GM19455 (cell line): ENCODE data around the gene TEX29.

Source experiments
- ATAC-seq: cut with Tn5 transposase; IDR thresholded peaks from one replicate; pipeline ENCODE4 v1.9.1; 2021; ENCODE audit not compliant: unreplicated experiment

The TEX29 gene

GRCh38 chr13:111338841-111339240 is 18.4 kb downstream of the TEX29 start:
- ATAC-seq: no peak

DNA sequence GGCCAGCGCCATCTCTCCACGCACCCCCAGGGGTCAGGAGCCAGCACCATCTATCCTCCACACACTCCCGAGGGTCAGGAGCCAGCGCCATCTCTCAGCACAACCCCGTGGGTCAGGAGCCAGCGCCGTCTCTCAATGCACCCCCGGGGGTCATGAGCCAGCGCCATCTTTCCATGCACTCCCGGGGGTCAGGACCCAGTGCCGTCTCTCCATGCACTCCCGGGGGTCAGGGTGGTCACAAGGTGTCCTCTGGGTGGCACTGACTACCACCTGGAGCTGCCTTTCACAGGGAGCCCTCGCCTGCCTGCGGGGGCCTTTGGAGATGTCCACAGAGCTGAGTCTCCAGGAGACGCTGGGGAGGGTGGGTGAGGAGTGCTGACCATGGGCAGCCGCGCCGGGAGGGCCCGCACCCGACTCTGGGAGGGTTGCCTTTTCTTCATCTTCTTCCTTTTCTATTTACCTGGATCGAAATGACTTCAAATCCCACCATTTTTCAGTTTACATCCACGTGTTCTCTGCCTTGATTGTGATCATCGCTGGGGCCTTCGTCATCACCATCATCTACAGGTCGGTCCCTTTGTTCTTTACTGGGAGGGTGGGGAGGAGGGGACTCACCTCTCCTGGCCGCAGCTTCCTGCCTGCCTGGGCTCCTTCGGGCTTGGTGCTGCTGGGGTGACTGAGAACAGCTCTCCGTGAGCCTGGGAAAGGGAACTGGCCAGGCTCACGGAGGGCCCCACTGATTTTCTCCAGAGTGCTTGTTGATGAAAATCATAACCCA is 19.1 kb downstream of the TEX29 start:
- ATAC-seq: no peak

DNA sequence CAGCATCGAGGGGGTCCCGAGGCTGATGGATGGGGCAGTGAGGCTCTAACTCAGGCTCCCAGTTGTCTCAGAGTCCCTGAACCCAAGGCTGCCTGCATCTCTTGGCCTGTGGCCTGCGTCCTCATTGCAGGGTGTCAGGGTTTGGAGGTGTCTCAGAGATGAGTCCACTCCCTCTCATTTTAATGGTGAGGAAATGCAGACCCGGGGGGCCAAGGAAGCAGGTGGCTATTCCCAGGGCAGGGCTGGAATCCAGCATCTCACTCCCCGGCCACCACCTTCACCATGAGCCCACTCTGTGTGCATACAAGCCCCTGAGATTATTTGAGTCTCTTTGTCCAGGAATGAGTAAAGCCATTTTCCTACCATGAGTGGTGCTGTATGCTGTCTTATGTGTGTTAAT is 21.4 kb downstream of the TEX29 start:
- no peak for ATAC-seq

- no peak for ATAC-seq
These were observed 22.3 kb downstream of the TEX29 start for GRCh38 chr13:111342721-111343120.

GRCh38 chr13:111343186-111343805 is 22.9 kb downstream of the TEX29 start:
- ATAC-seq: no peak

DNA sequence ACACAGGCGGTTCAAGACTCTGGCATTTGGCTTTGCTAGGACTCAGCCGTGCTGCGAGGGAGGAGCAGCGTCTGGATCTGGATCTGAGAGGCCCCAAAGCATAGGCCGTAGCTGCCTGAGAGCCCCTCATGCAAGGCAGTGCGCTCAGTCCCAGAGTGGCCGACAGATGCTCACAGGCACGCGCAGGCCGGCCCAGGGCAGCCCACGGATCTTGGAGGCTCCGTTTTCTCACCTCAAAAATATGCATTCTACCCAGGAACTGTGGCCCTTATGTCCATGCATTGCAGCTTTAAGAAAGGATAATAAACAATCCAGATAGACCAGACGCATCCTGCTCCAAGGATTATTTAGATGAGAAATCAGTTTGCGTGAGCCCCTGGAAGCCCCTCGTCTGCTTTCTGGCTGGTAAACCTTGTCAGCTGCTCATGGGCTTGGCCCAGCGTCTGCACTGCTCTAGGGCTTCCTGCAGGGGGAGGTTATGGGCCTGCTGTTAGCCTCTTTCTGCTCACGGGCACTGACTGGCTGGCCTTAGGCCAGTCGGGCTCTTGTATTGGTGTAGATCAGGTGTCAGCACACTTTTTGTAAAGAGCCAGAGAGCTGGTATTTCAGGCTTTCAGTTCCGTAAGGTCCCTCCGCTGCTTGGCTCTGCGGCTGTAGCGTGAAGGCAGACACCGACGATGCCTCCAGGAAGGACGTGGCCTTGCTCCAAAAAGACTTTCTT is 24.2 kb downstream of the TEX29 start:
- no peak for ATAC-seq

DNA sequence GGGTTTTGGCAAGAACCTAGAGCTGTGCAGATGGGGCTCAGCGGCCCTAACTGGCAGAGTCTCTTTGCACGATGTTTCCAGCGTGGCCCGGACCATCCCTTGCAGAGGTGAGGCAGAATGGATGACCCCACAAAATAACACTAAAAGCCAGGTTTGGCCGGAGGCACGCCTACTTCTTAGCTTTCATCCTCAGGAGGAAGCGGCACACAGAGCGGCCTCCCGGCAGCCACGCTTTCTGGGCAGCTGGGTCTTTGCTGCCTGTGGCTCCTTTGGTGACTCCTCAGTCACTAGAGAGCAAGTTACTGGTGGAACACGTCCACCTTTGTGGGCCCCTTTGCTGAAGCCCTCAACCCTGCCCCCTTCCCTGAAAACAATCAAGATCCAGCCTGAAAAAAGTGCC is 25.2 kb downstream of the TEX29 start:
- ATAC-seq: no peak

DNA sequence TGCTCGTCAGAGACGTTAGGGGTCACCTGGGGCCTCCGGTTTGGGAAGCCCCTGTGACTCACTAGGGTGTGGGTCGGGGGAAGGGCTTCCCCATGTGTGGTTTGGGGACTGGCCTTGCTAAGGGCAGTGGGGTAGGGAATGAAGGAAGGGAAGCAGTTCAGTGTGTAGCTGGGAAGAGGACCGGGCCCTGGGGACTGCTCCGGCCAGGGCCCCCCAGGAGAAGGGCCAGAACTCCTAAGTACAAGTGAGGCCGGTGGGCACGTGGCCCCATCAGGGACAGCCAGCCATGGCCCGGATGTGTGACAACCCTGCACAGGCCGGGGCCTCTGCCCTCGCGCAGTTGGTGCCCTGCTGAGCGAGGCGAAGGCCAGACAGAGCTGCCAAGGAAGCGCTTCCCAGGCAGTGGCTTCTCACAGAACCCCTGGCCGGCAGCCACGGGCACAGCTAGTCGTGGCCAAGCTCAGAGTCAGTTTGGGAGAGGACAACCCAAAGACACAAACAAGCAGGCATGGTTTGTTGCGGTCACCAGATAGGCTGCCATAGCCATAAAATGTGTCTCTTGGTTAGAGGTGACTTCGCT is 25.7 kb downstream of the TEX29 start:
- no peak for ATAC-seq

DNA sequence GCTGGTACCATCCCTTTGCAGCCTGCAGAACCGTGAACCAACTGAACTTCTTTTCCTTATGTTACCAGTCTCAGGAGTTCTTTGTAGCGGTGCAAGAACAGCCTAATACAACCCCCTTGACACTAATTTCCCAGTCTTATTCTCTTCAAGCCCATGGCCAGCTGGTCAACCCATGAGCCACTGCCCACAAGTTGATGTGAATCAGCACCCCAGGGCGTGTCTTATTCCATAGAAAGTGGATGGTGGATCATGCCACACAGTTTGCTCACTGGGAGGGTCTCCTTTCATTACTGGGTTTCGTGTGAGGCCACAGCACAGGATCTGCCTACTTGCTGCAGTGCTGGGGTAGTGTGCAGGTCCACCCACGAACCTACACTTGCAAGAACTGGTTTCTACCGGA is 27.0 kb downstream of the TEX29 start:
- no peak for ATAC-seq

DNA sequence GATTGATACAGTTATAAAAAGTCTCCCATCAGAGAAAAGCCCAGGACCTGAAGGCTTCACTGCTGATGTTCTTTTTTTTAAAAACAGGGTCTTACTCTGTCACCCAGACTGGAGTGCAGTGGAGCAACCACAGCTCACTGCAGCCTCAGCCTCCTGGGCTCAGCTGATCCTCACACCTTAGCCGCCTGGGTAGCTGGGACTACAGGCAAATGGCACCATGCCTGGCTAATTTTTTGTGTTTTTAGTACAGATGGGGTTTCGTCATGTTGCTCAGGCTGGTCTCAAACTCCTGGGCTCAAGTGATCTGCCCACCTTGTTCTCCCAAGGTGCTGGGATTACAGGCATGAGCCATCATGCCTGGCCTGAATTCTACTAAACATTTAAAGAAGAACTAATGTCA is 33.1 kb downstream of the TEX29 start:
- no peak for ATAC-seq

- ATAC-seq: no peak
These were observed 34.3 kb downstream of the TEX29 start for GRCh38 chr13:111354789-111355188.

DNA sequence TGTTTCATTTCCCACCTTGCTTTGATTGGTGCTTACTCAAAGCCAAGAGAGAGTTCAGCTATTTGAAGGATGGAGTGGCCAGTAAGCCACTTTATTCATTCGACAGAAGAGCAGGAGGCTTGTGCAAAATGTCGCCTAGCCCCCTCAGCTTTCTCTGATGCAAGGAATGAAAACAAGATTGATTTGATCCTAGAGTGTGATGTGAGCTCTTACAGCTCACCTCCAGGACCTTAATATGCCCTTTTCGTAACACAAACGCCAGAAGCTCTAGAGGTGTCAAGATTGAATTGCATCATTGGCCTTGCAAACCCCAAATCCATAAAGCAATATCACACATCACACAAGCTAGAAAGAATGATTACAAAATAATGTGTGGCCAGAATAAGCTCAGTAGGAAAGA is 36.4 kb downstream of the TEX29 start:
- no peak for ATAC-seq

DNA sequence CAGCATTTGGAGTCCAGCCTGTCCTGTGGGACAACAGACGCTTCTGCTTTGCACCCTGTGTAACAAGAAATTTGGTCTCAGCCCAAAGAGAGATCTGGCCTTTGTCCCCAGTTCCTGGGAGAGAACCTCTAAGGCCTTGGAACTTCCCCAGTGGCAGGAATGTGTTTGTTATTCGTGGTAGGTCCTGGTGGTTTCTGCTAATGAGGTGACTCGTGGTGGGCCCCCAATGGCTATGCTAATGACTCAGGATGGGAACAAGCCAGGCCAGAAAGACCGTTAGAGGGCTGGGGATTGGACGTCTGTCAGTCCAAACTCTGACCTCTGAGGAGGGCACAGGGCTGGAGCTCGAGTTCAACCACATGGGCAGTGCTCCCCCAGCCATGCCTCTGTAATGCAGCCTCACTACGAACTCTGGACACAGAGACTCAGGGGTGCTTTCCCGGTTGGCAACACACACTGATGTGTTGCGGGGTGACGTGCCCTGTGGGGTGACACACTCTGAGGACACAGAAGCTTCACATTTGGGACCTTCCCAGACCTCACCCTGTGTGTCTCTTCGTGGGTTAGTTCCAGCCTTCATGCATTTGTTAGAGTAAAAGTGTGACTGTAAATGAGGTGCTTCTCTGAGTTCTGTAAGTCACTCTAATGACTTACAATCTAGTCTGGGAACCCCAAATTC is 38.9 kb downstream of the TEX29 start:
- no peak for ATAC-seq

GRCh38 chr13:111359930-111360329 is 39.5 kb downstream of the TEX29 start:
- ATAC-seq: no peak

- ATAC-seq: no peak
These were observed 40.0 kb downstream of the TEX29 start for GRCh38 chr13:111360452-111360851.

GRCh38 chr13:111361046-111361872 is 40.8 kb downstream of the TEX29 start:
- no peak for ATAC-seq

DNA sequence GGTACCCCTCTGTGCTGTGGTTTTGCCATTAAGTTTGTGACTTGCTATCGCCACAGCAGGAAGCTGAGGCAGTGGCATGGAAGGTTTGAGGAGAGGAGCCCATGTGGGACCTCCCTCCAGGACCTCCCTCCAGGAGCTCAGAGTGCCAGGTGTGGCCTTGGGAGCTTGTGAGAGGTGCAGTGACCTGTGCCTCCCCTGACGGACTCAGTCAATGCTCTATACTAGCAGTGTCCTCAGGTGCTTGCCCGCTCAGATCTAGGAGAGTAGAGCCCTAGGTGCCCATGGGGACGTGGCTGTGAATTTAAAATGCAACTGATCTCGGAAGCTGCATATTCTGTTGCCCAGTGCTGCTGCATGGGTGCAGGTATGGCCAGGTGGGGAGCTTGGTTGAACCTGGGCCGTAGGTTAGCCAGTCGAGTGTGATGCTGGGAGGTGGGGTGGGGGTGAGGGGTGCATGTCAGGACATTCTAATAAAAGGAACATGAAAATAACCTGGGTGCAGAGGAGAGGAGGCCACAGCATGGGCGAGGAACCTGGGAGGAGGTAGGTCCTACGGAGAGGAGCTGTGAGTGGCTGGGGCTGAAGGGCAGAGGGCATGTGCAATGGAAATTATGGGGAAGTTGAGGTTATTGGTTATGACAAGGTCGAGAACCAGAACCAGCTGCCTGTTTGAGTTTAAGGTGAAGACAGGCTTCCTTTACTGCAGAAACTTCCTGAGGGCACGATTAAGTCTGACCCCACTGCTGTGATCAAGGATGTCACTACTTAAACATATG is 41.6 kb downstream of the TEX29 start:
- ATAC-seq: no peak

DNA sequence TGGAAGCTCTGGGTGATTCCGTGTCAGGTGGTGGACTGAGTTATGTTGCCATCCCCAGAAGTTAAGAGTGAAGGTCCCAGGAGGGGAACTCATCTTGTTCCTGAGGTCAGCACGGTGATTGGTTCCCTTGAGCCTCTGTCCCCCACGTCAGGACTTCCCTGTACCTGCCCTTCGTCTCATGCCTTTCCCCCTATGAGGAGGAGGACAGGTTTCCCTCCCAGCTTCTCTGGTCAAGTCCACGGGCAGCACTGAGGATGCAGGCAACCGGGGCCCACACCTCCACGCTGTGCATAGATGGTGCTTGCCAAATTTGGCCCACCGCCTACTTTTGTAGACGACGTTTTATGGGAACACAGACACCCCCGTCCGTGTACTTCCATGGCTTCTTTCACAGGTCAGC is 42.7 kb downstream of the TEX29 start:
- ATAC-seq: no peak

- ATAC-seq: no peak
These were observed 43.1 kb downstream of the TEX29 start for GRCh38 chr13:111363591-111363990.
